Upper lobe of right lung (tissue), 1 donor: ENCODE results near the gene CEP192. TPM values are rescaled to one million over a fixed set of nuclear protein-coding genes. Genes with fewer than 3 reads are reported as not detected.
A peak's percentile ranks its signal among the peaks of the same experiment; 100 is the strongest.
"Not testable (repeated sequence)": the region's sequence is repeated elsewhere in the genome, so short reads cannot be mapped to it uniquely, and the experiment has no call there.

Source experiments
- ATAC-seq: fragments of 200-7000 bp; cut with Tn5 transposase; one replicate; pipeline ENCODE4 v1.9.1; 2020; ENCODE audit warnings: mild to moderate bottlenecking, moderate library complexity
- DNase-seq: peaks from one replicate; pipeline ENCODE4 v3.0.0-alpha.2; 2020
- H3K27ac ChIP-seq: fragments of 200-600 bp; one replicate; pipeline ENCODE4 v1.8.0; 2022
- H3K27me3 ChIP-seq: fragments of 200-600 bp; one replicate; pipeline ENCODE4 v1.8.0; 2022; ENCODE audit warnings: mild to moderate bottlenecking
- H3K36me3 ChIP-seq: fragments of 200-600 bp; one replicate; pipeline ENCODE4 v1.8.0; 2022
- H3K4me1 ChIP-seq: fragments of 200-600 bp; one replicate; pipeline ENCODE4 v1.8.0; 2022
- H3K4me3 ChIP-seq: fragments of 200-600 bp; one replicate; pipeline ENCODE4 v1.8.0; 2022; ENCODE audit warnings: mild to moderate bottlenecking
- H3K9me3 ChIP-seq: fragments of 200-600 bp; one replicate; pipeline ENCODE4 v1.8.0; 2022
- CTCF ChIP-seq: fragments of 200-600 bp; IDR thresholded peaks from one replicate; pipeline ENCODE4 v1.8.0; 2022; ENCODE audit warnings: antibody characterized with exemption
- intact Hi-C: fragments of 100-400 bp; cut with DNase I; formaldehyde crosslinking; loops from one replicate; pipeline ENCODE4 v1.11.0; 2022
- total RNA-seq: library from RNA; stranded (reverse); fragmentation: NEBNext Ultra II Directional; extraction: Animal tissue kit (Norgen Biotek cat#: 25700); gene quantifications from one replicate; pipeline ENCODE4 v1.2.1, GENCODE V29; 2021
- donor health status: DM: no; HTN: yes; CAD: no; lungs with severe emphysema.

The CEP192 gene
- total RNA-seq, 1 donor from 2014 or later, result 24.6 TPM

- H3K4me3 ChIP-seq, result no peak overlapping the region
- no peak for DNase-seq
- no peaks in the 10 kb centered on the region for H3K9me3 ChIP-seq
- H3K27ac ChIP-seq, result no peak overlapping the region
- no peaks in the 10 kb centered on the region for H3K4me1 ChIP-seq
- intact Hi-C loops, result no loop called here
- ATAC-seq, result no peak
- no peak for TF ChIP-seq CTCF
- H3K36me3 ChIP-seq, result peaks cover 52% of the 10 kb centered on the region
- H3K27me3 ChIP-seq, result no peaks in the 10 kb centered on the region
Measured at GRCh38 chr18:13061630-13062189, 70.5 kb downstream of the CEP192 start.

- Histone ChIP-seq H3K4me1 (no peaks in the 10 kb centered on the region), H3K27me3 (no peaks in the 10 kb centered on the region), H3K9me3 (no peaks in the 10 kb centered on the region), H3K27ac (no peak overlapping the region), H3K36me3 (peaks cover 60% of the 10 kb centered on the region), H3K4me3 (no peak overlapping the region)
- ATAC-seq (no peak), DNase-seq (no peak)
- intact Hi-C loops, result no loop called here
- TF ChIP-seq CTCF, result no peak
Measured at GRCh38 chr18:13067124-13067523, 76.0 kb downstream of the CEP192 start.

- no peaks in the 10 kb centered on the region for H3K27me3 ChIP-seq
- intact Hi-C loops, result no loop called here
- no peak for ATAC-seq
- H3K9me3 ChIP-seq, result no peaks in the 10 kb centered on the region
- no peak overlapping the region for H3K27ac ChIP-seq
- no peak for TF ChIP-seq CTCF
- DNase-seq, result no peak
- no peaks in the 10 kb centered on the region for H3K4me1 ChIP-seq
- H3K4me3 ChIP-seq, result no peak overlapping the region
- peaks cover 63% of the 10 kb centered on the region for H3K36me3 ChIP-seq
Measured at GRCh38 chr18:13067966-13068365, 76.8 kb downstream of the CEP192 start.

- no peak overlapping the region for H3K4me3 ChIP-seq
- no peak overlapping the region for H3K27ac ChIP-seq
- no peaks in the 10 kb centered on the region for H3K9me3 ChIP-seq
- H3K4me1 ChIP-seq, result no peaks in the 10 kb centered on the region
- intact Hi-C loops, result no loop called here
- no peak for TF ChIP-seq CTCF
- no peak for DNase-seq
- H3K27me3 ChIP-seq, result no peaks in the 10 kb centered on the region
- peaks cover 82% of the 10 kb centered on the region for H3K36me3 ChIP-seq
- peak; percentile 15 for ATAC-seq
Measured at GRCh38 chr18:13070460-13070859, 79.3 kb downstream of the CEP192 start.

- Histone ChIP-seq H3K4me3 (no peak overlapping the region), H3K27ac (no peak overlapping the region), H3K9me3 (peaks cover 4% of the 10 kb centered on the region), H3K4me1 (no peaks in the 10 kb centered on the region), H3K36me3 (peaks cover 35% of the 10 kb centered on the region), H3K27me3 (no peaks in the 10 kb centered on the region)
- intact Hi-C loops, result no loop called here
- TF ChIP-seq CTCF, result no peak
- no peak for ATAC-seq
- no peak for DNase-seq
Measured at GRCh38 chr18:13076886-13077285, 85.7 kb downstream of the CEP192 start.

GRCh38 chr18:13077473-13077872 lies 86.3 kb downstream of the CEP192 start:
- H3K9me3 ChIP-seq, result peaks cover 4% of the 10 kb centered on the region
- peaks cover 29% of the 10 kb centered on the region for H3K36me3 ChIP-seq
- DNase-seq (no peak), ATAC-seq (no peak)
- TF ChIP-seq CTCF, result no peak
- no peaks in the 10 kb centered on the region for H3K27me3 ChIP-seq
- intact Hi-C loops, result no loop called here
- H3K4me1 ChIP-seq, result no peaks in the 10 kb centered on the region
- no peak overlapping the region for H3K27ac ChIP-seq
- no peak overlapping the region for H3K4me3 ChIP-seq

- H3K27me3 ChIP-seq, intact Hi-C loops, DNase-seq, H3K9me3 ChIP-seq, H3K4me3 ChIP-seq, H3K27ac ChIP-seq, H3K4me1 ChIP-seq, ATAC-seq: not testable (repeated sequence)
- H3K36me3 ChIP-seq, result peaks cover 23% of the 10 kb centered on the region
Measured at GRCh38 chr18:13078065-13078464, 86.9 kb downstream of the CEP192 start.
